SKM-1 (cell line): ENCODE measurements around the gene SEMA6A.

ENCODE experiments used
- DNase-seq: peaks from one replicate; lab custom pipeline; 2025; ENCODE audit not compliant: unreplicated experiment; lab: John Stamatoyannopoulos, UW

SEMA6A gene, protein sequence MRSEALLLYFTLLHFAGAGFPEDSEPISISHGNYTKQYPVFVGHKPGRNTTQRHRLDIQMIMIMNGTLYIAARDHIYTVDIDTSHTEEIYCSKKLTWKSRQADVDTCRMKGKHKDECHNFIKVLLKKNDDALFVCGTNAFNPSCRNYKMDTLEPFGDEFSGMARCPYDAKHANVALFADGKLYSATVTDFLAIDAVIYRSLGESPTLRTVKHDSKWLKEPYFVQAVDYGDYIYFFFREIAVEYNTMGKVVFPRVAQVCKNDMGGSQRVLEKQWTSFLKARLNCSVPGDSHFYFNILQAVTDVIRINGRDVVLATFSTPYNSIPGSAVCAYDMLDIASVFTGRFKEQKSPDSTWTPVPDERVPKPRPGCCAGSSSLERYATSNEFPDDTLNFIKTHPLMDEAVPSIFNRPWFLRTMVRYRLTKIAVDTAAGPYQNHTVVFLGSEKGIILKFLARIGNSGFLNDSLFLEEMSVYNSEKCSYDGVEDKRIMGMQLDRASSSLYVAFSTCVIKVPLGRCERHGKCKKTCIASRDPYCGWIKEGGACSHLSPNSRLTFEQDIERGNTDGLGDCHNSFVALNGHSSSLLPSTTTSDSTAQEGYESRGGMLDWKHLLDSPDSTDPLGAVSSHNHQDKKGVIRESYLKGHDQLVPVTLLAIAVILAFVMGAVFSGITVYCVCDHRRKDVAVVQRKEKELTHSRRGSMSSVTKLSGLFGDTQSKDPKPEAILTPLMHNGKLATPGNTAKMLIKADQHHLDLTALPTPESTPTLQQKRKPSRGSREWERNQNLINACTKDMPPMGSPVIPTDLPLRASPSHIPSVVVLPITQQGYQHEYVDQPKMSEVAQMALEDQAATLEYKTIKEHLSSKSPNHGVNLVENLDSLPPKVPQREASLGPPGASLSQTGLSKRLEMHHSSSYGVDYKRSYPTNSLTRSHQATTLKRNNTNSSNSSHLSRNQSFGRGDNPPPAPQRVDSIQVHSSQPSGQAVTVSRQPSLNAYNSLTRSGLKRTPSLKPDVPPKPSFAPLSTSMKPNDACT

DNA sequence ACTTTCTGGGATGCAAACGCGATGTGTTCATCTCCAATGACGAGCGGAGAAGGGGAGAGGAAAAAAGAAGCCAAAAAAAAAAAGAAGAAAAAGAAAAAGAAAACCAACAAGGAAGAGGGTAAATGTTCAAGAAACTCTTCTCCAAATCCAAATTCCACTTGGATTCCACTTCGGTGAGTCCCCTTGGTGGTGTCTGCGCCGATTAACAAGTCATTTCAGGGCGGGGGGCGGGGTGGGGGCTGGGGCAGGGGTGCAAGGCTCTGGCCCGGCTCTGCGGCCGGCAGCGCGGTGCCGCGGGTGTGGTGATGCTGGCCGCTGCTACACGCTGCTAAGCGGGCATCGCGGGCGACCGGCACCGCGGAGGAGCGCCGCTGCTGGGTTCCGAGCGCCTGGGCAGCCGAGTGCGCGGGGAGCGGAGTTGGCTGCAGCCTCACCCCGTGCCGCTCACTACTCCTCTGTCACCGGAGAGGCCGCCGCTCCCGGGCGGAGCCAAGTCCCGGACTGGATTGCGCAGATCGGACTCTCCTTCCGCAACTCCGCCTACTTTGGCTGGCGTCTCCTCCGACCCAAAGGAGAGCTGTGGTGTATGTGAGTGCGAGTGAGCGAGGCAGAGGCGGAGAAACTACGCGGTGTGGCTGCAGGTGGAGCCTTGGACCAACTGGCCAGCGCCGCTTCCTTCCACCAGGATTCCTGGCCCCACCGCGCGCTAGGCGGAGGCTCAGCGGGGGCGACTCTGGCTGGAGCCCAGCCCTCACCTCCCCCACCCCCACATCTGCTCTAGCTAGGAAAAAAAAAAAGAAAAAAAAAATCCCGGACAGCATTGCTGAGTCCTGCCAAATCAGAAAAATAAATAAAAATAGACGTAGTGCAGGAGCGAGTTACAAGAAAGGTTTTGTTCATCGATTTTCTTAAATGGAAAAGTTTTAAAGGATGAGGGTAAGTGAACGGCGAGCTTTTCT is at the start of gene SEMA6A:
Gene SEMA6A (minus strand): TSS at position 457 of the 959 bp plus-strand sequence. CDS start 69,879 bp downstream, outside the sequence.
- peak; percentile 61 for DNase-seq

DNA sequence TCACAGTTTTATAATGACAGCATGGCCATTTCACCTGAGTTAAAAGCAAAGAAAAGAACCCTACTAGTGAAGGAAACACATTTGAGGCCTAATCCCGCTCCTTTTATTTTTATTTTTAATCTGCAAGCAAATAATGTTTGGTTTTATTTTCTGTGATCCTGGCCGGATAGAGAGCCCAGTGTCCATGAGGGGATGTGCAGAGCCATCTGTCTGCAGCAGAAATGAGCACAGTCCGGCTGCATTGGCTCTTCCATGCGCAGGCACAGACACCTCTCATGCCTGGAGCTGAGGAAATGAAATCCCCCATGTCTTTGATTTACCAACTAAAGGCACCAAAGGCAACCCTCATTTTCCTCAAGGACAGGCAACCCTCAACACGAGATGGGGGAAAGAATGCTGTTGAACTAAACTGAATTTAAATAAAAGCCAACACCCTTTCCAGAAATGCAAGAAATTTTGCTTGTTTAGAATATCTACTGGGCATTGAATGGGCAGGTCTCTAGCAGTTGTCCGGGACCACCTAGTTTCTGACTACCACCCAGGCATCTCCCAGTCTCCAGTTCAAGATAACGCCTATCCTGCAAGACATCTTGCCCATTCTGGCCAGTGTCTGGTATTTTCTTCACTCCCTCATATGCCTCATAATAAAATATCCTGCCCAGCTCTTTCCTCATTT is 47.9 kb upstream of the SEMA6A start:
- DNase-seq: no peak

DNA sequence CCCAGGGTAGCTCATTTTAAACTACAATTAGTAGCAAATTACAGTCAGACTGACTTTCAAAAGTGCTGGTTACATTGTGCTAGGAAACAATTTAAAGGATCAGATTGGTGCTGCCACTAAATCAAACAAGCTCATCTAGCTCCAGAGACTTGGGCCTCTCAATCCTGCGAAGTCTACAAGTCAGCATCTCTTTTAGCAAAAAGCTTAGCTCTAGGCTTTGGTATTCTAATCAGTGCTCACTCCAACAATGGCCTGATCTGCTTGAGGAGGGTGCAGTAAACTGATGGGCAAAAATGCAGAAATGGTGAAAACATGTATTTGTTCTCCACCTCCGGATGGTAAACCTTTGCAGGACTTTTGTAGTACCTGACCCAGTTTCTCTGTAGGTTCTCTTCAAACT is 47.0 kb upstream of the SEMA6A start:
- no peak for DNase-seq

DNA sequence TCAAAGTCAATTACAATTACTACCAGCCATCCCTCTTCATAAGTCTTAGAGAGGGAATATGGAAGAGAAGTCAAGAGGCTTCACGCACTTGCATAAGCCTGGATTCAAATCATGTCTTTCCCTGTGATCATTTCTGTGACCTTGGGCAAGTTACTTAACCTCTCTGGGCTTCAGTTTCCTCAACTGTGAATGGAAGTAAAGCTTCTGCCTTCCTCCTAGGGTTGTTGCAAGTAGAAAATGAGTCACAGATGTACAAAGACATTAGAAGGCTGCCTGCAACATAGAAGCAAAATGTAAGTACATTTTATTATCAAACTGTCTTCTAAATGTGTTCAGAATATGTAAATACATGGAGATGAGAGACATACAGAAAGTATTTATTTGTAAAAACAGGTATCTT is 42.3 kb upstream of the SEMA6A start:
- DNase-seq: no peak

DNA sequence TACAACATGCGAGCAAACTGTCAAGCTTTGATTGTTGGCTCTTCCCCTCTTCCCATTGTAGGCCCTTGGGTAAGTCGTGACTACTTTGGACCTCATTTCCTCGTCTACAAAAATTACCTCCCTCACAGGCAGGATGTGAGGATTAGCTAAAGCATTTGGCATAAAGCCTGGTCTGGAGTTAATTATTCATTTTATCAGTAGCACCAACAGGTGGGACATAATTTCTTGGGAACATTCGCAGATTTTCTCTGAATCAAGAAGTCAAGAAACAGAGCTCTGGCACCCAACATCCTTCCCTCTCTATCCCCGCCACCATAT is 39.9 kb upstream of the SEMA6A start:
- no peak for DNase-seq

DNA sequence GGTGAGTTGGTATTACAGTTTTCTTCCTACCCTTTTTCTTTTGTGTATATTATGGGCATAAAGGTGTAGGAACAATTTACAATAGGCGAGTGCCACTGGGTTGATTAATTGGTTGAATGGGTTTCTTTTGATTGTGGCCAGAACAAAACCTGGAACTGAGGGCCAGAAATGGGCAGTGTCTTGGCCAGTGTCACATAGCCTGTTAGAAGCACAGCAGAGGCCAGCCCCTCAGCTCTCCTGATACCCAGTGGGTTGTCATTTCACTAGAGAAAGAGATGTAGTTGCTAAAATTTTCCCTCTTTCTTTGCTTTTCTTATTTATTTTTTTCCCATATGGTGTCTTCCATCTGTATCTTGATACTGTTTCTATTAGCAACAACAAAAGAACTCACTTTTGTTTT is 38.8 kb upstream of the SEMA6A start:
- DNase-seq: no peak

DNA sequence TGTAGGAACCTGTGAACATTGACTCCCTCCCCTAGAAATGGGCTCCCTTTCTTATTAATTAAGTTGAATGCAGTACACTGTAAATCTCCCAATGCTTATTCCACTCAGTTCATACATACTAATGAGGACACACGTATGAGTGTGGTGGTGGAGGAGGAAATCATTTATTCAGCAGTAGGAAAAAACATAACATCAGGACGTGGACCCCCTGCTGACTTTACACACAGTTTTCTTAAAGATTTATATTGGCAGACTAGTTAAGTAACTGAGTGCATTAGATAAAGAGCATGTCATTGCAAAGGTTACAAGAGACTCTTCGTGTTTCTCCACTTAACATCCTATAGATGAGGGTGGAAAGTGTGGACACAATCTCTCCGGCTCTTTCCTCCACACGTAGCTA is 37.8 kb upstream of the SEMA6A start:
- DNase-seq: no peak

DNA sequence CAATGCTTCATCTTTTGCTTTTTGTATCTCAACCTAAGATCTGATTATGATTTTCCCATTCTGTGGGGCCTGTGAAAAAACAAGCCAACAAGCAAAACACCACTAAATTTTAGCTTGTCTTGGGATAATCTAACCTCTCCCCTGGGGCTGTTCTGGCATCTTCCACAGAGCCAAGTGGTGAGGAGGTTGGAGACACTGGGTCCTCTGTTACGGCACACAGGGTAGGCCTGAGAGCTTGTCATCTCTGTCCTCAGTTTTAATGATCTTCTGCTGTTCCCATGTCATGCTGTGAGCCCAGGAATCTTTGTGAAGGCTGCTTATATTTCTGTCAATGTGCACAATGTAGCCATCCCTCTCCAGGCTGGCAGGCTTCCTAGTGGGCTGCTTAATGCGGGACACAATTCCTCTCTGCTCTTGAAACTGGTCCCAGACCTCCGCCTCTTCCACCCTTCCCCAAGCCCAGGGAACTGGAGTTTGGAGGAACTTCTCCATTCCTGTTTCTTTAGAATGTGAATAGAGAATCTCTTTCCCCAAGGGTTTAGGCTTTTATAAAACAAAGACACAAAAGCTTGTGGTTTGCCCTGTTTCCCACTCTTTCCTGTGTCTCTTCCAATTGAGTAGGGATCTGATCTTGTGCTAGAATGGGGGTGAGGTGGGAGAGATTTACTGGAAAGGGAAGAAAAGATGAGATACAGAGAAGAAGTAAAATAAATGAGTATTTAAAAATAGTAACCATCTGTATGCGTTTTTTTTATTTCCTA is 30.9 kb upstream of the SEMA6A start:
- no peak for DNase-seq

DNA sequence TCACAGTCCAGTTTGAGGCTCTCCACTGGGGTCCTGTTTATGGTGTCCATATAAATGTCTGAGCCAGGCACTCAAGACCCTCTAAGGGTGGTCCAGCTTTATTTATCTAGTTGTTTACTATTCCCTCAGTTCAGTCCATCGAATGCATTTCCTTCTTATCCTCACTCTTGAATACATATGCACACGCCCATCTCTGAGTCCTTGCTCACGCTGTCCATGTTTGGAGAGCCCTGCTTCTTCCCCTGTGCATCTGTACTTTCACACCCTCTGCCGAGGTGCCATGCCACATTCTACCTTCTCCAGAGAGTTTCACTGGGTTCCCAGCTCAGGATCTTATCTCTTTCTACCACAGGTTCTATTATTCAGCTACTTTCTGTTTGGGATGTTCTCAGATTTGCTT is 30.2 kb upstream of the SEMA6A start:
- no peak for DNase-seq

DNA sequence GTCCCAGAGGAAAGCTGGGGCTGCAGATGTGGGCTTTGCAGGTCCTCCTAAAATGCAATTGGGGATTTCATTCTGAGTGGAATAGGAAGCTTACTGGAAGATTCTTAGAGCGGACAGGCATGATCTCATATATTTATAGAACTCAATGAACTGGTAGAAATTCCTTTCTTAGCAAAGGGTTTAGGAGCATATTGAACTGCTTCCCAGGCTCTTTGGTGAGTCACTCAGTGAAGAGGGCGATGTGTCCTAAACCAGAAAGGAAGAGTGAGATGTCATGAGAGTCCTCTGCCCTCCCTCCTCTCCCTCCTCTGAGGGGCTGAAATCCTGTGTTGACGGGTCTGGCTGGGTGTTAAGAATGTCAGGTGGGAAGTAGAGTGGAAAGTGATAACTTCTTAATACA is 26.3 kb upstream of the SEMA6A start:
- DNase-seq: no peak

DNA sequence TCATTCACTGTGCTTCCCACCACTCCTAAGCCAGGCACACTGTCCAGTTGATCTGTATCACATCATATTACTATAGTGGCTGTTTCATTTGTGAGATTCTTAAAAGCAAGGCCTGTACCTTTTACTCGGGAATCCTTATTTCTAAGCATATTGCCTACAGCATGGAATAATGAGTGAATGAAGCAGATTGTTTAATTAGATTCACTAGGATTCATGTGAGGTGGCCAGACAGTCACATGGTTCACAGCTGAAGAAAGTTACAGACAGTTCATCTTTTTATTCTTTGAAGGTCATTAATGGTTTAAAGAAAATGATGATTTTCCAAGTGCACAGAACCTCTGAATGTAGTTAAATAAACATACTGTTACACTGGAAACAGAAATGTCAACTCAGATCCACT is 24.3 kb upstream of the SEMA6A start:
- DNase-seq: no peak

DNA sequence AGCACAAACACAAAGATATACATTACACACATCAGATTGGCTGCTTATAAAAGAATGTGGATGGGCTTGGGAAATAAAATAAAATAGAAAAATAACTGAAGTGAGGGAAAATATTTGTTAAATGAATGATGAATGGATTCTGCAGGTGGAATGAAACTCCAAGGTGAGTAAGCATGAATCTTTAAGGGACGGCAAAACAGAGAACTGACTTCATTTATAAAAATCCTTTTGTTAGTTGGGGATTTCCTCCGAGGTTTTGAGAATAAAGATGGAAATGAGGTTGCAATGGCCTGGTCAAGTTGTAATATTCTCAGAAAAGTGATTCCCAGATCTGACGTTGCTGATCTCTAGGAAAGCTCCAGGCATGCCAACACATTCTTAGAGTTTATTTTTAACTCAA is 20.9 kb upstream of the SEMA6A start:
- no peak for DNase-seq

DNA sequence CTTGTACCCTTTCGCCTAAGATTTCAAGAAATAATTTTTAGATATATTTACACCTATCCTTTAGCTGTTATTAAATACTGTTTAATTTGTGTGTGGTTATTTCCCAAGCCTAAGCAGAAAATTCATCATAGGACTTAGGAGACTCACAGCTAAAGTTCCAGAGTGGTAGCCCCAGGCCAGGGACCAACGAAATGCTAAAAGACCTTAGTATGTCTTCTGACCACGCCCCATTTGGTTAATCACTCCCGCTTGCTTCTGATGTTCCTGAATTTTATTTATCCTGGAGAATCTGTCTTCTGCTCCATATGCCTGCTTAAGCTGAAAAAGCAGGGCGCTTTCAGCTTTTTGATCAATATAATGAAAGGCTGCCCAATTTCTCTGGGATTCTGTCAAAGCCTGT is 18.7 kb upstream of the SEMA6A start:
- DNase-seq: no peak

DNA sequence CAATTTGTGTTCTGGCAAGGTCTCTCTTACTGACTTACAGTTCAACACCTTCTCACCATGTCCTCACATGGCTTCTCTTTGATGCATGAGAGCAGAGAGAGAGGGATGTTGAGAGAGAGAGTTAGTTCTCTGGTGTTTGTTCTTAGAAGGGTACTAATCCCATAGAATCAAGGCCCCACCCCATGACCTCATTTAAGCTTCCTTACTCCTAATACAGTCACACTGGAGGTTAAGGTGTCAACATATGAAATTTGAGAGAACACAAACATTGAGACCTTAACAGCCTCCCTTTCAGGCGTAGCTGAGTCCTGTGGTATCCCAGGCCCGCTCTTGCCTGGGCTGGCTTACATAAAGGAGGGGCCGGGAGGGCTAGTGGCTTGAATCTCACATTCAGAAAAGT is 10.6 kb upstream of the SEMA6A start:
- no peak for DNase-seq

DNA sequence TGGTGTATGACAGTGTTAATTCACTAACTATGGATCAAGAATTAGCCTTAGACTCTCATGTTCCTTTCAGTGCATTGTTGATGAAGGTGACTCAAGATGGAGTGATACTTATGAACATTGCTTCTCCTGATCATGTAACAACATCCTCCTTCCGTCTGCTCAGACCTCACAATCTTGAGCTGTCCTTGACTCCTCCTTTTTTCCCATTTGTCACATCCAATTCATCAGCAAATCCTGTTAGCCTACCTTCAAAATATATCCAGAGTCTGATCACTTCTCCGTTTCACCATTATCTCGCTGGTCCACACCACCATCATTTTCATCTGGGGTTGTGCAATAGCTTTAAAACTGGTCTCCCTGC is 9.2 kb upstream of the SEMA6A start:
- no peak for DNase-seq

DNA sequence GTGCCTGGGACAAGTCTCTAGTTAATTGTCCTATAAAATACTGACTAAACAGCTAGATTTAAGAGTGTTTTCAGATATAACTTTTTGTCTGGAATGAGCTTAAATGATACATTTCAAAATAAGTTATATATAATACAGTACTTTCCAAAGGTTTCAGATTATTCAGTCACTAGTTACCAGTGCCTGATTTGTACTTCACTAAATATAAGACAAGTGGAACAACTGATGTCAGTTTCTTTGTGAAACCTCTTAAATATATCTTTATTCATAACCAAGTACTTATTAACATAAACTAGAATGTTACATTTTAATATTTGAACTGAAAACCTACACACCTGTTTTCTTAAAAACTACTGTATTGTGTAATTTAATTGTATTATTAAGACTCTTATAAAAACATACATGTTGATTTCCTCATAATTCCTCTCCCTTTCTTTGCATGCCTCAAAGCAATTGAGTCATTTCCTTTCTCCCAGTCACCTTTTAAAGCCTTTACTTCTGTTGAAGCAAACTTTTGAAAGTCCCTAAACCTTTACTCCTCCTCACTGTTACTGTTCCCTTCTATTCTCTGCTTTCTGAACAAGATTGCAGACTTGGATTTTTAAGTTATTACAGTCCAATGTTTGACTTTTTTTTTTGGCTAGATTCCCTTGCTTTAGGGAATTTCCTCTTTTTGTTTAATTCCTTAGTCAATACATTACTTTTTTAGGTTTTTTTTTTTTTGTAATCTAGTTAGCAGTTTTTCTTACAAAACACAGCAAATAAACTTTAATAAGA is 8.7 kb upstream of the SEMA6A start:
- DNase-seq: no peak

DNA sequence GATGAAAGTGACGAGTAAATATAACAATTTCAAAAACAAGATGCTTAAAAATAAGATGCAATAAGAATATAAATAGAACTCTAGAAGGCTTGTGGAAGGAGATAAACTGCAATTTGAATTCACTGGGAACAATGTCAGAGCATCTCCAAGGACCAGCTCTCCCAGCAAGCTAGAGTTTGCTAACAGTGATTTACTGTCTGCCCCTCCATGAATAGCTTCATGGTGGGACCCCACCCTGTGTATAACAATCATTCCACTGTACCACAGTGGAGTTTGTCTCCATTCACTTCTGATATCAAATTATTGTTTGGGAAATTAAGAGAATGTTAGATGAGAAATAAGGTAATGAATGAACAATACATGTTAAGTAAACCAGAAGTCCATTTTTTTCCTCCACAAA is 7.3 kb upstream of the SEMA6A start:
- no peak for DNase-seq

DNA sequence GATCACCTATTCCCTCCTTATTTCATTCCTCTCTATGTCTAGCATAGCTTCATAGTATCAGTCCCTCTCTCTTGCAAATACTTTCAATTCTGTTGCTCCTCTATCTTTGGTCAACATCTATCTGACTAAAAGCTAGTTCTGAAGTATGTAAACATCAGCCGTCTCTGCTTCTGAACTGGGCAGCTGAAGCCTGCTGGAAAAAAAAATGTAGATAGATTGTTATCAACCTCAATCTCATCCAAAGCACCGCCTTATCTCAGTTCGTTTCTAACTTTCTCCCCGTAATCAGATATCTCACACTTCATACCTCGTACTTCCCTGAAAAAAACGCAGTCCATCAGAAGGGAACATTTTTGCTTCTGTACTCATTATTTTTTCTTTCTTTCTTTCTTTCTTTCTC is 4.5 kb upstream of the SEMA6A start:
- no peak for DNase-seq

DNA sequence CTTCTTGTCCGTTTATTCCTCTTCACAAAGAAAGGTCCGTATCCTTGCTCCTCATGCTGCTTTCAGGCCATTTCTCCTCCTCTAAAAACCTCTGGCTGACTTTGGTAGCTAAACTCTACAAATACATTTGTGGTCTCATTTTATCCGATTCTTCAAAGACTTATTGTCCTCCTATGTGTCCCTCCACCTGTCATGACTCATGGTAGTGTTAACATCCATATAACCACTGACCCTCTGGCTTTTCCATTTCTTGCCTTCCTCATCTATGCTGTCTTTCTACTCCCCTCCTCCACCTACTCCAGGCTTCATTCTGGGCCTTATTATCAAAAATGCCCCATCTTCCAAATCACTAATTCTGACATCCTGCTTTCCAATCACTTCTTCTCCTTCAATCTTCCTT is 4.1 kb upstream of the SEMA6A start:
- DNase-seq: no peak
